Calu3 (cell line): Measurements from ENCODE around the gene HS6ST2. TPM values are rescaled to one million over a fixed set of nuclear protein-coding genes. Genes with fewer than 3 reads are reported as not detected.

ENCODE experiments used
- BruUV-seq: library from RNA; stranded (reverse); fragments of 400-500 nt; replicated peaks from 2 replicates; lab custom pipeline; 2021; lab: Mats Ljungman, UMichigan
- CTCF ChIA-PET: fragments of 300-600 bp; sonication (Branson Sonifier 250); formaldehyde crosslinking; loops from one replicate; lab custom pipeline; 2022; ENCODE audit warnings: antibody characterized with exemption; lab: Charles Lee
- DNase-seq: peaks from one replicate; pipeline ENCODE4 v3.0.0; 2022
- H3K27ac Mint-ChIP-seq: one replicate; pipeline ENCODE4 v1.8.0; 2022; ENCODE audit warnings: mixed read lengths; ENCODE audit not compliant: unreplicated experiment
- H3K27me3 Mint-ChIP-seq: one replicate; pipeline ENCODE4 v1.8.0; 2022; ENCODE audit warnings: mixed read lengths; ENCODE audit not compliant: unreplicated experiment
- H3K36me3 Mint-ChIP-seq: one replicate; pipeline ENCODE4 v1.8.0; 2022; ENCODE audit warnings: mild to moderate bottlenecking, moderate library complexity, mixed read lengths; ENCODE audit not compliant: insufficient read depth, unreplicated experiment
- H3K4me1 Mint-ChIP-seq: one replicate; pipeline ENCODE4 v1.8.0; 2022; ENCODE audit warnings: mild to moderate bottlenecking, low read depth, mixed read lengths; ENCODE audit not compliant: unreplicated experiment
- H3K4me3 Mint-ChIP-seq: one replicate; pipeline ENCODE4 v1.8.0; 2022; ENCODE audit warnings: mild to moderate bottlenecking, low read depth, moderate library complexity, mixed read lengths; ENCODE audit not compliant: unreplicated experiment
- H3K9me3 Mint-ChIP-seq: one replicate; pipeline ENCODE4 v1.8.0; 2022; ENCODE audit warnings: low read depth, mixed read lengths; ENCODE audit not compliant: unreplicated experiment
- intact Hi-C: fragments of 100-400 bp; cut with micrococcal nuclease; formaldehyde crosslinking; loops from one replicate; pipeline ENCODE4 v1.10.0; 2022; ENCODE audit not compliant: unreplicated experiment
- total RNA-seq: library from RNA; stranded (reverse); gene quantifications from 2 replicates; pipeline ENCODE4 v1.2.3, GENCODE V29; 2022
- TF ChIP-seq, protein P1 (sequence below): fragments of 200-600 bp; IDR thresholded peaks from one replicate; pipeline ENCODE4 v1.8.0; 2022; ENCODE audit warnings: antibody characterized with exemption; ENCODE audit not compliant: unreplicated experiment

HS6ST2 gene
- total RNA-seq, 1 experiment from 2014 or later: 40.7 TPM

- no peak for DNase-seq
- CTCF ChIA-PET: no interaction called here
- H3K4me3 Mint-ChIP-seq: no peak overlapping the region
- no peak overlapping the region for H3K27ac Mint-ChIP-seq
- no peaks in the 10 kb centered on the region for H3K9me3 Mint-ChIP-seq
- no TSS peak for BruUV-seq
- no peaks in the 10 kb centered on the region for H3K36me3 Mint-ChIP-seq
- H3K4me1 Mint-ChIP-seq: no peaks in the 10 kb centered on the region
- intact Hi-C loops: no loop called here
- TF ChIP-seq, protein P1, sequence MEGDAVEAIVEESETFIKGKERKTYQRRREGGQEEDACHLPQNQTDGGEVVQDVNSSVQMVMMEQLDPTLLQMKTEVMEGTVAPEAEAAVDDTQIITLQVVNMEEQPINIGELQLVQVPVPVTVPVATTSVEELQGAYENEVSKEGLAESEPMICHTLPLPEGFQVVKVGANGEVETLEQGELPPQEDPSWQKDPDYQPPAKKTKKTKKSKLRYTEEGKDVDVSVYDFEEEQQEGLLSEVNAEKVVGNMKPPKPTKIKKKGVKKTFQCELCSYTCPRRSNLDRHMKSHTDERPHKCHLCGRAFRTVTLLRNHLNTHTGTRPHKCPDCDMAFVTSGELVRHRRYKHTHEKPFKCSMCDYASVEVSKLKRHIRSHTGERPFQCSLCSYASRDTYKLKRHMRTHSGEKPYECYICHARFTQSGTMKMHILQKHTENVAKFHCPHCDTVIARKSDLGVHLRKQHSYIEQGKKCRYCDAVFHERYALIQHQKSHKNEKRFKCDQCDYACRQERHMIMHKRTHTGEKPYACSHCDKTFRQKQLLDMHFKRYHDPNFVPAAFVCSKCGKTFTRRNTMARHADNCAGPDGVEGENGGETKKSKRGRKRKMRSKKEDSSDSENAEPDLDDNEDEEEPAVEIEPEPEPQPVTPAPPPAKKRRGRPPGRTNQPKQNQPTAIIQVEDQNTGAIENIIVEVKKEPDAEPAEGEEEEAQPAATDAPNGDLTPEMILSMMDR: no peak
- H3K27me3 Mint-ChIP-seq: no peaks in the 10 kb centered on the region
These were observed 367.9 kb downstream of the HS6ST2 start for GRCh38 chrX:132590350-132591026.

GRCh38 chrX:132584936-132585335 lies 373.5 kb downstream of the HS6ST2 start:
- no TSS peak for BruUV-seq
- H3K4me1 Mint-ChIP-seq: no peaks in the 10 kb centered on the region
- no peak overlapping the region for H3K4me3 Mint-ChIP-seq
- no peaks in the 10 kb centered on the region for H3K27me3 Mint-ChIP-seq
- no peak overlapping the region for H3K27ac Mint-ChIP-seq
- intact Hi-C loops: no loop called here
- CTCF ChIA-PET: no interaction called here
- no peak for DNase-seq
- H3K9me3 Mint-ChIP-seq: no peaks in the 10 kb centered on the region
- TF ChIP-seq, protein P1: no peak
- no peaks in the 10 kb centered on the region for H3K36me3 Mint-ChIP-seq

DNA sequence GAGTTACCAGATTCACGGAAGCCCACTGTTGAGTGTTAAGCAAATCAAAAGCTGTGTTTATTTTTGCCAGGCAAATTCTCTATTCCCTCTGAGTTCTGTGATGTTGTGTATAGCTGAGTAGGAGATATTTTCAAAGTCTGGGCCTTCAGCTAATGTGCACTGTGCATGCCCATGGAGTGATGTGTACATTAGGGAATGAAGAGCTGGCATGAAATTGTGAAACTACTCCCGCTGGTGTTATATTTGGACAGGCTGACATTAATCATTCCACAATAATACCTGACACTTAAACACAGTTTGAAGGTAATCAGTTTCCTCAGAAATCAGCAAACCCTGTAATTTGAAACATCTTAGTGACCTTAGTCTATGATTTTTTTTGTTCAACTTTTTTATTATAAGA lies 381.5 kb downstream of the HS6ST2 start:
- H3K4me1 Mint-ChIP-seq: no peaks in the 10 kb centered on the region
- no peaks in the 10 kb centered on the region for H3K36me3 Mint-ChIP-seq
- intact Hi-C loops: no loop called here
- CTCF ChIA-PET: no interaction called here
- H3K27me3 Mint-ChIP-seq: no peaks in the 10 kb centered on the region
- DNase-seq: no peak
- H3K9me3 Mint-ChIP-seq: no peaks in the 10 kb centered on the region
- no peak overlapping the region for H3K4me3 Mint-ChIP-seq
- TF ChIP-seq, protein P1: no peak
- no TSS peak for BruUV-seq
- H3K27ac Mint-ChIP-seq: no peak overlapping the region

Other genes starting within 250 kb of the HS6ST2 start
- gene USP26, start 138.5 kb upstream of the HS6ST2 start, total RNA-seq: not detected in 2 replicates